Measurements from ENCODE around the gene MRGPRF.

MRGPRF gene

GRCh38 chr11:69013009-69013951 lies at the start of gene MRGPRF:
Gene MRGPRF (minus strand): TSS chr11:69013246. CDS start chr11:69009901, 3,345 bp downstream.
- DNase-seq: no peak

- no peak for DNase-seq
These were observed 49.3 kb upstream of the MRGPRF start for GRCh38 chr11:69062169-69062855.

GRCh38 chr11:69061713-69062053 lies 48.6 kb upstream of the MRGPRF start:
- no peak for DNase-seq

- DNase-seq: no peak
These were observed 48.0 kb upstream of the MRGPRF start for GRCh38 chr11:69060806-69061712.

- no peak for DNase-seq
These were observed 46.9 kb upstream of the MRGPRF start for GRCh38 chr11:69059985-69060384.

GRCh38 chr11:69059429-69059828 lies 46.4 kb upstream of the MRGPRF start:
- DNase-seq: no peak

- no peak for DNase-seq
These were observed 45.6 kb upstream of the MRGPRF start for GRCh38 chr11:69058511-69059270.

GRCh38 chr11:69057801-69058200 lies 44.8 kb upstream of the MRGPRF start:
- DNase-seq: no peak

GRCh38 chr11:69057236-69057635 lies 44.2 kb upstream of the MRGPRF start:
- no peak for DNase-seq

GRCh38 chr11:69055598-69056516 lies 42.8 kb upstream of the MRGPRF start:
- no peak for DNase-seq

- DNase-seq: no peak
These were observed 42.2 kb upstream of the MRGPRF start for GRCh38 chr11:69055212-69055586.

GRCh38 chr11:69054397-69055211 lies 41.6 kb upstream of the MRGPRF start:
- no peak for DNase-seq

GRCh38 chr11:69053546-69054396 lies 40.7 kb upstream of the MRGPRF start:
- no peak for DNase-seq

GRCh38 chr11:69053169-69053477 lies 40.1 kb upstream of the MRGPRF start:
- no peak for DNase-seq

- no peak for DNase-seq
These were observed 39.5 kb upstream of the MRGPRF start for GRCh38 chr11:69052343-69053168.

- DNase-seq: no peak
These were observed 38.6 kb upstream of the MRGPRF start for GRCh38 chr11:69051381-69052342.

Data from Kasumi-1 (cell line).